Measurements from ENCODE around the gene SLC25A18. TPM values are rescaled to one million over a fixed set of nuclear protein-coding genes. Genes with fewer than 3 reads are reported as not detected.

The SLC25A18 gene
- total RNA-seq, 1 donor from 2014 or later, result 0.60 TPM

DNA sequence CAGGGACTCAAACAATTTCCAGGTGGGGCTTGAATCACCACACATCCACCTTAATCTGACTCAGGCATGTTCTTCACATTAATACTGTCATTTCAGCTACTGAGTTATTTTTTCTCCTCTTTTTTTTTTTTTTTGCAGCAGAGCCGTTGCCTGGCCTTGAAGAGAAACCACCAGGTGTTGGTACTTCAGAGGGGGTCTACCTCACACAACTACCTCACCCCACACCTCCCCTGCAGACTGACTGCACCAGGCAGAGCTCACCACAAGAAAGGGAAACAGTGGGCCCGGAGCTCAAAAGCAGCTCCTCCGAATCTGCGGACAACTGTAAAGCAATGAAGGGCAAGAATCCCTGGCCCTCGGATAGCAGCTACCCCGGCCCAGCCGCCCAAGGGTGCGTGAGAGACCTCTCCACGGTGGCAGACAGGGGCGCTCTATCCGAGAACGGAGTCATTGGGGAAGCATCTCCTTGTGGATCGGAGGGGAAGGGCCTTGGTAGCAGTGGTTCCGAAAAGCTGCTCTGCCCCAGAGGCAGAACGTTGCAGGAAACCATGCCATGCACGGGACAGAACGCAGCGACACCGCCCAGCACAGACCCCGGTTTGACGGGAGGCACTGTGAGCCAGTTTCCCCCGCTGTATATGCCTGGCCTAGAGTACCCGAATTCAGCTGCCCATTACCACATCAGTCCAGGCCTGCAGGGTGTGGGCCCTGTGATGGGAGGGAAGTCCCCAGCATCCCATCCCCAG, 15.1 kb upstream of the SLC25A18 start:
- peaks cover 19% of the 10 kb centered on the region for H3K36me3 Mint-ChIP-seq
- no peaks in the 10 kb centered on the region for H3K4me1 Mint-ChIP-seq
- no peaks in the 10 kb centered on the region for H3K9me3 Mint-ChIP-seq
- no peak overlapping the region for H3K4me3 Mint-ChIP-seq
- no peak overlapping the region for H3K27ac Mint-ChIP-seq
- TF ChIP-seq, protein P1, sequence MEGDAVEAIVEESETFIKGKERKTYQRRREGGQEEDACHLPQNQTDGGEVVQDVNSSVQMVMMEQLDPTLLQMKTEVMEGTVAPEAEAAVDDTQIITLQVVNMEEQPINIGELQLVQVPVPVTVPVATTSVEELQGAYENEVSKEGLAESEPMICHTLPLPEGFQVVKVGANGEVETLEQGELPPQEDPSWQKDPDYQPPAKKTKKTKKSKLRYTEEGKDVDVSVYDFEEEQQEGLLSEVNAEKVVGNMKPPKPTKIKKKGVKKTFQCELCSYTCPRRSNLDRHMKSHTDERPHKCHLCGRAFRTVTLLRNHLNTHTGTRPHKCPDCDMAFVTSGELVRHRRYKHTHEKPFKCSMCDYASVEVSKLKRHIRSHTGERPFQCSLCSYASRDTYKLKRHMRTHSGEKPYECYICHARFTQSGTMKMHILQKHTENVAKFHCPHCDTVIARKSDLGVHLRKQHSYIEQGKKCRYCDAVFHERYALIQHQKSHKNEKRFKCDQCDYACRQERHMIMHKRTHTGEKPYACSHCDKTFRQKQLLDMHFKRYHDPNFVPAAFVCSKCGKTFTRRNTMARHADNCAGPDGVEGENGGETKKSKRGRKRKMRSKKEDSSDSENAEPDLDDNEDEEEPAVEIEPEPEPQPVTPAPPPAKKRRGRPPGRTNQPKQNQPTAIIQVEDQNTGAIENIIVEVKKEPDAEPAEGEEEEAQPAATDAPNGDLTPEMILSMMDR (IDR thresholded peaks at IDR 0.05; ENCODE audit: unreplicated experiment), result no peak
- no peaks in the 10 kb centered on the region for H3K27me3 Mint-ChIP-seq (ENCODE audit: low read depth)
- no peak for DNase-seq (ENCODE audit: low spot score in 2 of 2, unreplicated experiment in 2 of 2)

DNA sequence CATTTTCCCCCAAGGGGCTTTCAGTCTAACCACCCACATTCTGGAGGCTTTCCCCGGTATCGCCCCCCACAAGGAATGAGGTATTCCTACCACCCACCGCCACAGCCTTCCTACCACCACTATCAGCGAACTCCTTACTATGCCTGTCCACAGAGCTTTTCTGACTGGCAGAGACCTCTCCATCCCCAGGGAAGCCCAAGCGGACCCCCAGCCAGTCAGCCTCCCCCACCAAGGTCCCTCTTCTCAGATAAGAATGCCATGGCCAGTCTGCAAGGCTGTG, 14.6 kb upstream of the SLC25A18 start:
- no peak overlapping the region for H3K27ac Mint-ChIP-seq
- no peaks in the 10 kb centered on the region for H3K4me1 Mint-ChIP-seq
- no peaks in the 10 kb centered on the region for H3K9me3 Mint-ChIP-seq
- H3K4me3 Mint-ChIP-seq, result no peak overlapping the region
- no peak for DNase-seq (ENCODE audit: low spot score in 2 of 2, unreplicated experiment in 2 of 2)
- TF ChIP-seq, protein P1 (IDR thresholded peaks at IDR 0.05; ENCODE audit: unreplicated experiment), result no peak
- no peaks in the 10 kb centered on the region for H3K27me3 Mint-ChIP-seq (ENCODE audit: low read depth)
- peaks cover 19% of the 10 kb centered on the region for H3K36me3 Mint-ChIP-seq

DNA sequence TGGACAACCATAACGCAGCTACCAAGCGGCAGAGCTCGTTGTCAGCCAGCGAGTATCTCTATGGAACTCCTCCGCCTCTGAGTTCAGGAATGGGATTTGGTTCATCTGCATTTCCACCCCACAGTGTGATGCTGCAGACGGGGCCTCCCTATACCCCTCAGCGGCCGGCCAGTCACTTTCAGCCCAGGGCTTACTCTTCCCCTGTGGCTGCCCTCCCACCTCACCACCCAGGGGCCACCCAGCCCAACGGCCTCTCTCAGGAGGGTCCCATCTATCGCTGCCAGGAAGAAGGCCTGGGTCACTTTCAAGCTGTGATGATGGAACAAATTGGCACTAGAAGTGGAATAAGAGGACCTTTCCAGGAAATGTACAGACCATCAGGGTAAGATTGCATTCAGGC, 14.1 kb upstream of the SLC25A18 start:
- no peak for DNase-seq (ENCODE audit: low spot score in 2 of 2, unreplicated experiment in 2 of 2)
- TF ChIP-seq, protein P1 (IDR thresholded peaks at IDR 0.05; ENCODE audit: unreplicated experiment), result no peak
- Mint-ChIP-seq H3K4me3 (no peak overlapping the region), H3K4me1 (no peaks in the 10 kb centered on the region), H3K9me3 (no peaks in the 10 kb centered on the region), H3K36me3 (peaks cover 19% of the 10 kb centered on the region), H3K27ac (no peak overlapping the region), H3K27me3 (ENCODE audit: low read depth) (no peaks in the 10 kb centered on the region)

DNA sequence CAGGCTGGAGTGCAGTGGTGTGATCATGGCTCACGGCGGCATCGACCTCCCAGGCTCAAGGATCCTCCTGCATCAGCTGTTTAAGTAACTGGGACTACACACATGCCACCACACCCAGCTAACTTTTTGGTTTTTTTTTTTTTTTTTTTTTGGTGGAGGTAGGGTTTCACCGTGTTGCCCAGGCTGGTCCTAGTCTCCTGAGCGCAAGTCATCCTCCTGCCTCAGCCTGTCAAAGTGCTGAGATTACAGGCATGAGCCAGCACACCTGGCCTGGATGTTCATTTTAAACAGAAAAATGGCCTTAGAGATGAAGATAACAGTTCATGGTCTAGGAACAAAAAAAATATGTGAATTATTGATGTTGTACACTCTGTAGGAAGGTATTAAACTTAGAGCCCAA, 13.6 kb upstream of the SLC25A18 start:
- H3K4me3 Mint-ChIP-seq, result no peak overlapping the region
- H3K27me3 Mint-ChIP-seq (ENCODE audit: low read depth), result no peaks in the 10 kb centered on the region
- H3K36me3 Mint-ChIP-seq, result peaks cover 19% of the 10 kb centered on the region
- no peaks in the 10 kb centered on the region for H3K9me3 Mint-ChIP-seq
- no peak for DNase-seq (ENCODE audit: low spot score in 2 of 2, unreplicated experiment in 2 of 2)
- H3K27ac Mint-ChIP-seq, result no peak overlapping the region
- no peaks in the 10 kb centered on the region for H3K4me1 Mint-ChIP-seq
- TF ChIP-seq, protein P1 (IDR thresholded peaks at IDR 0.05; ENCODE audit: unreplicated experiment), result no peak

DNA sequence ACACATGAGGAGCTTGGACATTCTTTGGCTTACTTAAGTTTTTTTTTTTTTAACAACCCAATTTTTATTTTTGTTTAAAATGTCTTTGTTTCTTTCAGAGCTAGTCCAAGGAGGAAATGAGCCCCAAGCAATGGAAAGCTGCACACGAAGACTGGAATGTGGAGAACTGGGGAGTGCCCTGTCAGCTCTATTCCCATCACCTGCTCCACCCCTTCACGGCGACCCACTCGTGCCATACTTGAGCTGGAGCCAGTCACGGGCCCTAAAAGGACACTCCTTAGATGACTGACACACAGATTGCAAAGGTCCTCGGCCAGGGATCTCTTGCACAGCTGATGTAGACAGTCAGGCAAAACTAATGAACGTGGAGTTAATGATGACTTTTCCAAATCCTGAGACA, 10.6 kb upstream of the SLC25A18 start:
- no peak overlapping the region for H3K27ac Mint-ChIP-seq
- TF ChIP-seq, protein P1 (IDR thresholded peaks at IDR 0.05; ENCODE audit: unreplicated experiment), result no peak

DNA sequence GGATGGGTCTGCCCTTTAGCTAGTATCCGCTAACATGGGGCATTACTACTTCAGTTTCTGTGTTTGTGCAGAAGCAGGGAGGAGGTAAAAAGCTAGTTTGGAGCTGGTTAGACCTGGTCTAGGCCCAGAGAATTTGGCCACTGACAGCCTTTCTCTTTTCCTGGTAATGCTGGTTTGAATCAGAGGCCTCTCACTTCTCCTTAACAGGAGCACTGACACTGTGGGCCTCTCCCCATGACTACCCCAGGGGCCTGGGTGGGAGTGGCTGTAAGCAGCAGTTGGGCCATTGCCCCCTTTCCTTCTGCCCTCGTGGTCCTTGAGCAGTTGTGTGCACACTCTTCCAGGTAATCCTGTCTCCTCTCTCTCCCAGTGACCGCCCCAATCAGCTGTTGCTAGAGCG, 8.5 kb upstream of the SLC25A18 start:
- Mint-ChIP-seq H3K36me3 (peaks cover 16% of the 10 kb centered on the region), H3K27ac (no peak overlapping the region), H3K9me3 (no peaks in the 10 kb centered on the region), H3K27me3 (ENCODE audit: low read depth) (no peaks in the 10 kb centered on the region), H3K4me1 (no peaks in the 10 kb centered on the region), H3K4me3 (no peak overlapping the region)
- DNase-seq (ENCODE audit: low spot score in 2 of 2, unreplicated experiment in 2 of 2), result no peak
- TF ChIP-seq, protein P1 (IDR thresholded peaks at IDR 0.05; ENCODE audit: unreplicated experiment), result no peak

More for the DNA sequence above, 10.6 kb upstream of the SLC25A18 start:
- Mint-ChIP-seq H3K4me1 (no peaks in the 10 kb centered on the region), H3K27me3 (ENCODE audit: low read depth) (no peaks in the 10 kb centered on the region), H3K36me3 (peaks cover 19% of the 10 kb centered on the region), H3K9me3 (no peaks in the 10 kb centered on the region), H3K4me3 (no peak overlapping the region)
- DNase-seq (ENCODE audit: low spot score in 2 of 2, unreplicated experiment in 2 of 2), result no peak
